Measurements from ENCODE around the gene TRPT1.

- TF ChIP-seq CTCF (tag by site-specific recombination; IDR thresholded peaks at IDR 0.05), result no peak
- TF ChIP-seq ZNF549 (tag by site-specific recombination; IDR thresholded peaks at IDR 0.05), result no peak
- TF ChIP-seq ZNF785 (tag by site-specific recombination; IDR thresholded peaks at IDR 0.05), result no peak
- no peak for TF ChIP-seq ZFHX2 (tag by site-specific recombination; conservative IDR thresholded peaks at IDR 0.05)
- TF ChIP-seq MEIS1 (CRISPR knock-in tag; IDR thresholded peaks at IDR 0.05; ENCODE audit: borderline replicate concordance), result no peak
- TF ChIP-seq ZNF24 (tag by site-specific recombination; IDR thresholded peaks at IDR 0.05), result no peak
- no peak for TF ChIP-seq TSHZ1 (tag by site-specific recombination; IDR thresholded peaks at IDR 0.05; ENCODE audit: borderline replicate concordance)
- TF ChIP-seq ZNF274 (IDR thresholded peaks at IDR 0.05; ENCODE audit: low read length), result no peak
- no peak for TF ChIP-seq ZNF274 (tag by site-specific recombination; IDR thresholded peaks at IDR 0.05; ENCODE audit: borderline replicate concordance)
- TF ChIP-seq ZNF366 (tag by site-specific recombination; conservative IDR thresholded peaks at IDR 0.05), result no peak
- TF ChIP-seq ZBTB44 (tag by site-specific recombination; IDR thresholded peaks at IDR 0.05), result no peak
- no peak for TF ChIP-seq ZNF416 (tag by site-specific recombination; IDR thresholded peaks at IDR 0.05)
- no peak for TF ChIP-seq ZNF518A (tag by site-specific recombination; conservative IDR thresholded peaks at IDR 0.05; ENCODE audit: low read depth)
- TF ChIP-seq ZNF112 (tag by site-specific recombination; IDR thresholded peaks at IDR 0.05), result no peak
Measured at GRCh38 chr11:64178203-64178602, 47.8 kb downstream of the TRPT1 start.

All from HEK293 (cell line).